AG09309 (cell line): ENCODE data around the gene NMBR.

Source experiments
- DNase-seq: peaks from one replicate; pipeline ENCODE4 v3.0.0-alpha.2; 2010; ENCODE audit warnings: low read depth
- H3K4me3 ChIP-seq: 2 replicates; pipeline ENCODE4 v1.5.1; 2011; ENCODE audit warnings: mild to moderate bottlenecking, low read depth, low read length, moderate library complexity; ENCODE audit not compliant: control insufficient read depth
- CTCF ChIP-seq: IDR thresholded peaks from 2 replicates; pipeline ENCODE4 v1.5.1; 2011; ENCODE audit warnings: mild to moderate bottlenecking, low read depth, low read length, inconsistent platforms; ENCODE audit not compliant: insufficient read depth, control insufficient read depth; ENCODE audit errors: missing control alignments

Gene NMBR

DNA sequence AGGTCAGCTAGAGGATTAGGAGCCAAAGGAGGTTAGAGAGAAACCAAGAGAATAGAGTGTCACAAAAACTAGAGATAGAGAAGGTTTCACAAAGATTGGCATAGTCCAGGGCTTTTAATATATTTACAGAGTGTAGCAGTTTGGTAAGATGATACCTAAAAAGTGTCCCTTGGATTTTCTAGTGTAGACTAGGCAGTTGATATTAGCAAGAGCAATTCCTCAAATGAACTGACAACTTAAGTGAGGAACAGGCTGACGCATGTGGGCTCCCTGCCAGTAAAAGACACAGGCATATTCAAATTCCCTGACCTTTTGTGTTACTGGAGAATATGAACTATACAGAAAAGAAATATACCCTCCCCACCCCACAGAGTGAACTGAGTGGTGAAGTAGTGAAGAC, 40.3 kb upstream of the NMBR start:
- DNase-seq = no peak
- H3K4me3 ChIP-seq = no peak overlapping the region
- no peak for TF ChIP-seq CTCF

DNA sequence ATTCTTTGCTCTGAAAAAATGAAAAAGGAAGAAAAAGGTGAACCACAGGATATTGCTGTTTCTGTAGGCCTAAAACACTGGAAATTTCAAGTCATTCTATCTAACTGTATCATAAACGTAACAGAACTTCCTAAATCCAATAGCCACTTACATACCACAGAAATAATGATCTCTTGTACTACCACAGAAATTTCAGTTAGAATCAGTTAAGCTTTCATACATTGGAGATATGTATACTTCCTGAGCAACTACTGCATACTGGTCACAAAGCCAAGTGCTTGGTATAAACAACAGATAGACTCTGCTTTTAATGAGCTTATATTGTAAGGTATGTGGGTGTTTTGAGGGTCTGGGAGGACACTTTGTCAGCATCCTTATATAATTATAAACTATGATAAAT, 38.7 kb upstream of the NMBR start:
- TF ChIP-seq CTCF = no peak
- DNase-seq = no peak
- H3K4me3 ChIP-seq = no peak overlapping the region

DNA sequence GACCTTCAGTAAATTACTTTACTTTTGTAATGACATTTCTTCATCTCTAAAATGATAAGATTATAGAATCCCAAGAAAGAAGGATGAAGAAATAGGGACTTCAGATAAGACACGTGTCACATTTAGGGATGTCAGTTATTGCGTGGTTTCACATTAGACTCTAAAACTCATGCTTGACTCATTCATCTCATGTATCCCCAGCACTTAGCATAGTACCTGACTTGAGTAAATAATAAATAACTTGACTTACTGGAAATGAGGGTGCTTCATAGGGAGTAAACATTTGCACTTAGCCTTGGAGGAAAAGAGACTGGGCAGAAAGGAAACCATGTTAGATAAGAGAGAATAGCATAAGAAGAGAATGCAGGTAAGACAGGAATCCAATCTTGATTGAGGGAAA, 37.4 kb upstream of the NMBR start:
- no peak for DNase-seq
- no peak overlapping the region for H3K4me3 ChIP-seq
- TF ChIP-seq CTCF = no peak

- no peak for DNase-seq
- H3K4me3 ChIP-seq = no peak overlapping the region
- no peak for TF ChIP-seq CTCF
These were observed 36.4 kb upstream of the NMBR start for GRCh38 chr6:142183351-142183750.

GRCh38 chr6:142182004-142182403, 35.1 kb upstream of the NMBR start:
- no peak for TF ChIP-seq CTCF
- H3K4me3 ChIP-seq = no peak overlapping the region
- no peak for DNase-seq

- H3K4me3 ChIP-seq = no peak overlapping the region
- DNase-seq = no peak
- no peak for TF ChIP-seq CTCF
These were observed 31.2 kb upstream of the NMBR start for GRCh38 chr6:142178129-142178528.

DNA sequence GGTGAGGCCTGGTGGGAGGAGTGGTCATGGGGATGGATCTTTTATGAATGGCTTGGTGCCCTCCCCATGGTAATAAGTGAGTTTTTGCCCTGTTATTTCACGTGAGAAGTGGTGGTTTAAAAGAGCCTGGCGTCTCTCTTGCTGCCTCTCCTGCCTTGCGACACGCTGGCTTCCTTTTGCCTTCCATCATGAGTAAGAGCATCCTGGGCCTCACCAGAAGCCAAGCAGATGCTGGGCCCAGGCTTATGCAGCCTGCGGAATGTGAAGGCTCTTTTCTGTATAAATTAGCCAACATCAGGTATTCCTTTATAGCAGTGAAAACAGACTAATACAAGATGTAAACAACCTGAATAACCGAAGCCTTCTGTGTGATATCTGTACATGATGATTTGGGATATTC, 27.8 kb upstream of the NMBR start:
- H3K4me3 ChIP-seq = no peak overlapping the region
- DNase-seq = no peak
- TF ChIP-seq CTCF = no peak
